Trophoblast cell (in vitro differentiated cells and primary cell): Measurements from ENCODE around the gene DGCR6L.
"Not testable (repeated sequence)": the region's sequence is repeated elsewhere in the genome, so short reads cannot be mapped to it uniquely, and the experiment has no call there.

Source experiments
- DNase-seq, 2 donors: peaks; one replicate each; pipeline ENCODE4 v3.0.0-alpha.2; 2016
- H2AFZ ChIP-seq: 2 replicates; pipeline ENCODE4 v1.6.1; 2013; ENCODE audit warnings: low read length, moderate library complexity, mild to moderate bottlenecking; ENCODE audit not compliant: insufficient read depth, poor library complexity
- H2AK5ac ChIP-seq: 2 replicates; pipeline ENCODE4 v1.6.1; 2013; ENCODE audit warnings: mild to moderate bottlenecking, low read length
- H2BK120ac ChIP-seq: 2 replicates; pipeline ENCODE4 v1.6.1; 2013; ENCODE audit warnings: low read length, mild to moderate bottlenecking, moderate library complexity; ENCODE audit not compliant: insufficient read depth, poor library complexity
- H2BK12ac ChIP-seq: 2 replicates; pipeline ENCODE4 v1.6.1; 2013; ENCODE audit warnings: mild to moderate bottlenecking, low read length, moderate library complexity
- H2BK5ac ChIP-seq: 2 replicates; pipeline ENCODE4 v1.6.1; 2013; ENCODE audit warnings: low read length, low read depth, moderate library complexity, mild to moderate bottlenecking; ENCODE audit not compliant: poor library complexity
- H3K14ac ChIP-seq: 2 replicates; pipeline ENCODE4 v1.6.1; 2013; ENCODE audit warnings: mild to moderate bottlenecking, low read length
- H3K18ac ChIP-seq: 2 replicates; pipeline ENCODE4 v1.6.1; 2013; ENCODE audit warnings: mild to moderate bottlenecking, low read length
- H3K23ac ChIP-seq: 2 replicates; pipeline ENCODE4 v1.6.1; 2013; ENCODE audit warnings: low read length
- H3K27ac ChIP-seq: 2 replicates; pipeline ENCODE4 v1.5.1; 2013; ENCODE audit warnings: low read depth, mild to moderate bottlenecking, inconsistent platforms, low read length, moderate library complexity
- H3K27me3 ChIP-seq: 2 replicates; pipeline ENCODE4 v1.6.1; 2013; ENCODE audit warnings: inconsistent platforms, mild to moderate bottlenecking, low read length, moderate library complexity; ENCODE audit not compliant: insufficient read depth
- H3K36me3 ChIP-seq, 2 experiments: 1 replicate in 1 of 2; 2 replicates in 1 of 2; pipeline ENCODE4 v1.6.1; 2013; ENCODE audit warnings: low read length in 2 of 2, mild to moderate bottlenecking in 2 of 2, moderate library complexity in 1 of 2; ENCODE audit not compliant: insufficient read depth in 2 of 2, control insufficient read depth in 1 of 2
- H3K4ac ChIP-seq: 2 replicates; pipeline ENCODE4 v1.6.1; 2013; ENCODE audit warnings: low read depth, mild to moderate bottlenecking, low read length, moderate library complexity
- H3K4me1 ChIP-seq, 2 experiments: 1 replicate in 1 of 2; 2 replicates in 1 of 2; pipeline ENCODE4 v1.6.1; 2013; ENCODE audit warnings: low read length in 2 of 2, mild to moderate bottlenecking in 2 of 2, moderate library complexity in 1 of 2; ENCODE audit not compliant: insufficient read depth in 2 of 2, control insufficient read depth in 1 of 2
- H3K4me2 ChIP-seq: 2 replicates; pipeline ENCODE4 v1.6.1; 2013; ENCODE audit warnings: inconsistent platforms, mild to moderate bottlenecking, low read length, moderate library complexity
- H3K4me3 ChIP-seq: 2 replicates; pipeline ENCODE4 v1.5.1; 2013; ENCODE audit warnings: mild to moderate bottlenecking, low read depth, low read length, inconsistent platforms
- H3K79me1 ChIP-seq: one replicate; pipeline ENCODE4 v1.6.1; 2013; ENCODE audit warnings: low read length
- H3K79me2 ChIP-seq: 2 replicates; pipeline ENCODE4 v1.6.1; 2013; ENCODE audit warnings: low read length, mild to moderate bottlenecking; ENCODE audit not compliant: control insufficient read depth, insufficient read depth, poor library complexity
- H3K9ac ChIP-seq: 2 replicates; pipeline ENCODE4 v1.6.1; 2013; ENCODE audit warnings: mild to moderate bottlenecking, low read length
- H3K9me3 ChIP-seq: 2 replicates; pipeline ENCODE4 v1.6.1; 2013; ENCODE audit warnings: low read depth, mild to moderate bottlenecking, control low read depth, inconsistent platforms, low read length; ENCODE audit not compliant: insufficient read depth
- H4K12ac ChIP-seq: 2 replicates; pipeline ENCODE4 v1.6.1; 2013; ENCODE audit warnings: low read depth, mild to moderate bottlenecking, low read length, moderate library complexity
- H4K8ac ChIP-seq: 2 replicates; pipeline ENCODE4 v1.6.1; 2013; ENCODE audit warnings: low read depth, mild to moderate bottlenecking, low read length, moderate library complexity
- H4K91ac ChIP-seq: one replicate; pipeline ENCODE4 v1.6.1; 2013; ENCODE audit warnings: low read depth, mild to moderate bottlenecking, low read length, moderate library complexity
- WGBS: extraction: QIAGEN DNeasy Blood & Tissue Kit; methylation state at CpG from one replicate; pipeline ENCODE4 v1.1.7; 2013; ENCODE audit warnings: missing lambda C conversion rate; ENCODE audit not compliant: insufficient read length, insufficient coverage; ENCODE audit errors: extremely low coverage; 5-methylcytosine and 5-hydroxymethylcytosine counted together

Gene DGCR6L

GRCh38 chr22:20280866-20281265 is 39.0 kb downstream of the DGCR6L start:
- no peak overlapping the region for H3K4me3 ChIP-seq
- no peak overlapping the region for H3K4ac ChIP-seq
- H3K9ac ChIP-seq = no peak overlapping the region
- no peak overlapping the region for H2AFZ ChIP-seq
- no peaks in the 10 kb centered on the region for H3K36me3 ChIP-seq
- no peaks in the 10 kb centered on the region for H3K79me2 ChIP-seq
- no CpG with 5 or more reads among the region's 12 CpGs for WGBS
- no peak overlapping the region for H2AK5ac ChIP-seq
- H3K4me1 ChIP-seq = no peaks in the 10 kb centered on the region
- no peak overlapping the region for H2BK120ac ChIP-seq
- no peak overlapping the region for H3K4me2 ChIP-seq
- DNase-seq = no peak
- H3K18ac ChIP-seq = no peak overlapping the region
- H2BK5ac ChIP-seq = no peak overlapping the region
- no peak overlapping the region for H4K8ac ChIP-seq
- no peak overlapping the region for H3K27ac ChIP-seq
- no peak overlapping the region for H3K14ac ChIP-seq
- H2BK12ac ChIP-seq = no peak overlapping the region
- H4K91ac ChIP-seq = no peak overlapping the region
- H3K23ac ChIP-seq = no peak overlapping the region
- H4K12ac ChIP-seq = no peak overlapping the region
- H3K9me3 ChIP-seq = peaks cover 2% of the 10 kb centered on the region
- no peaks in the 10 kb centered on the region for H3K27me3 ChIP-seq
- H3K79me1 ChIP-seq = no peaks in the 10 kb centered on the region

GRCh38 chr22:20280163-20280562 is 39.7 kb downstream of the DGCR6L start:
- not testable (repeated sequence) for H3K27ac ChIP-seq, H3K4me2 ChIP-seq, H3K79me2 ChIP-seq, H2BK12ac ChIP-seq, H2BK120ac ChIP-seq, H4K12ac ChIP-seq, DNase-seq, H2AK5ac ChIP-seq, H2AFZ ChIP-seq, H4K91ac ChIP-seq, H3K4me3 ChIP-seq, H3K23ac ChIP-seq, H3K9me3 ChIP-seq, H4K8ac ChIP-seq, H3K18ac ChIP-seq, H2BK5ac ChIP-seq, H3K14ac ChIP-seq, H3K79me1 ChIP-seq, H3K4ac ChIP-seq, H3K9ac ChIP-seq, H3K4me1 ChIP-seq, H3K27me3 ChIP-seq, H3K36me3 ChIP-seq
- no CpG with 5 or more reads among the region's 21 CpGs for WGBS

- WGBS = no CpG with 5 or more reads among the region's 15 CpGs
Measured at GRCh38 chr22:20279662-20280134, 40.2 kb downstream of the DGCR6L start.

GRCh38 chr22:20278726-20279490 is 41.0 kb downstream of the DGCR6L start:
- not testable (repeated sequence) for H3K79me2 ChIP-seq, DNase-seq, H3K9me3 ChIP-seq, H4K8ac ChIP-seq, H3K27ac ChIP-seq, H3K27me3 ChIP-seq, H2AK5ac ChIP-seq, H2BK120ac ChIP-seq, H3K9ac ChIP-seq, H3K4me2 ChIP-seq, H4K12ac ChIP-seq, H2BK12ac ChIP-seq, H3K14ac ChIP-seq, H3K79me1 ChIP-seq, H3K23ac ChIP-seq, H2AFZ ChIP-seq, H3K4ac ChIP-seq, H2BK5ac ChIP-seq, H3K4me1 ChIP-seq, H4K91ac ChIP-seq, H3K4me3 ChIP-seq, H3K36me3 ChIP-seq, H3K18ac ChIP-seq
- WGBS = no CpG with 5 or more reads among the region's 22 CpGs

More at GRCh38 chr22:20279662-20280134, 40.2 kb downstream of the DGCR6L start:
- no peak overlapping the region for H2AK5ac ChIP-seq
- no peak overlapping the region for H3K23ac ChIP-seq
- no peaks in the 10 kb centered on the region for H3K27me3 ChIP-seq
- no peak overlapping the region for H4K12ac ChIP-seq
- no peak overlapping the region for H2AFZ ChIP-seq
- no peak overlapping the region for H3K4me2 ChIP-seq
- H3K36me3 ChIP-seq = no peaks in the 10 kb centered on the region
- H3K9me3 ChIP-seq = peaks cover 2% of the 10 kb centered on the region
- no peak overlapping the region for H4K91ac ChIP-seq
- no peaks in the 10 kb centered on the region for H3K79me1 ChIP-seq
- no peak overlapping the region for H3K14ac ChIP-seq
- no peak overlapping the region for H2BK120ac ChIP-seq
- peak in 1 of 2 donors; percentile 44 for DNase-seq
- H3K4me1 ChIP-seq = no peaks in the 10 kb centered on the region
- H3K4me3 ChIP-seq = no peak overlapping the region
- no peak overlapping the region for H4K8ac ChIP-seq
- H2BK12ac ChIP-seq = no peak overlapping the region
- H3K9ac ChIP-seq = no peak overlapping the region
- H3K18ac ChIP-seq = no peak overlapping the region
- no peak overlapping the region for H3K27ac ChIP-seq
- H2BK5ac ChIP-seq = no peak overlapping the region
- H3K79me2 ChIP-seq = no peaks in the 10 kb centered on the region
- H3K4ac ChIP-seq = no peak overlapping the region
